AG09309 (cell line): ENCODE measurements around the gene GTF2H4.
"Not testable (repeated sequence)": the region's sequence is repeated elsewhere in the genome, so short reads cannot be mapped to it uniquely, and the experiment has no call there.

ENCODE experiments used
- DNase-seq: peaks from one replicate; pipeline ENCODE4 v3.0.0-alpha.2; 2010; ENCODE audit warnings: low read depth
- H3K4me3 ChIP-seq: 2 replicates; pipeline ENCODE4 v1.5.1; 2011; ENCODE audit warnings: mild to moderate bottlenecking, low read depth, low read length, moderate library complexity; ENCODE audit not compliant: control insufficient read depth
- TF ChIP-seq, protein P1 (sequence below): IDR thresholded peaks from 2 replicates; pipeline ENCODE4 v1.5.1; 2011; ENCODE audit warnings: mild to moderate bottlenecking, low read depth, low read length, inconsistent platforms; ENCODE audit not compliant: insufficient read depth, control insufficient read depth; ENCODE audit errors: missing control alignments

The GTF2H4 gene

DNA sequence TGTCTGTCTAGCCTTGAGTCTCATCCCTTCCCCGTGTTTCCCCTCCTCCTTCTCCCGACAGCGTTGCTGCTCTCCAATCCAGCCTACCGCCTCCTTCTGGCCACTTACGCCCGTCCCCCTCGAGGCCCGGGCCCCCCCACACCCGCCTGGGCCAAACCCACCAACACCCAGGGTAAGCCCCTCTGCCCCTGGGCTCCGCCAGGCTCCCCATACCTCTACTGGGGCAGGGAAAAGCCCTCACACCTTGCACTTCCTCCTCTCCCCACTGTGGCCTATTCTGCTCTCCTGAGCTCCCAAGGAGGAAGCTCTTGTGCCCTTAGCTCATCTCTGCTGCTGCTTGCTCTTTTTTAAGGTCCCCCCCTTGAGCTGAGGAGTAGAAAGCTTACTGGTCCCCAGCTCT lies 12.7 kb upstream of the GTF2H4 start:
- H3K4me3 ChIP-seq, result no peak overlapping the region
- DNase-seq, result no peak
- TF ChIP-seq, protein P1, sequence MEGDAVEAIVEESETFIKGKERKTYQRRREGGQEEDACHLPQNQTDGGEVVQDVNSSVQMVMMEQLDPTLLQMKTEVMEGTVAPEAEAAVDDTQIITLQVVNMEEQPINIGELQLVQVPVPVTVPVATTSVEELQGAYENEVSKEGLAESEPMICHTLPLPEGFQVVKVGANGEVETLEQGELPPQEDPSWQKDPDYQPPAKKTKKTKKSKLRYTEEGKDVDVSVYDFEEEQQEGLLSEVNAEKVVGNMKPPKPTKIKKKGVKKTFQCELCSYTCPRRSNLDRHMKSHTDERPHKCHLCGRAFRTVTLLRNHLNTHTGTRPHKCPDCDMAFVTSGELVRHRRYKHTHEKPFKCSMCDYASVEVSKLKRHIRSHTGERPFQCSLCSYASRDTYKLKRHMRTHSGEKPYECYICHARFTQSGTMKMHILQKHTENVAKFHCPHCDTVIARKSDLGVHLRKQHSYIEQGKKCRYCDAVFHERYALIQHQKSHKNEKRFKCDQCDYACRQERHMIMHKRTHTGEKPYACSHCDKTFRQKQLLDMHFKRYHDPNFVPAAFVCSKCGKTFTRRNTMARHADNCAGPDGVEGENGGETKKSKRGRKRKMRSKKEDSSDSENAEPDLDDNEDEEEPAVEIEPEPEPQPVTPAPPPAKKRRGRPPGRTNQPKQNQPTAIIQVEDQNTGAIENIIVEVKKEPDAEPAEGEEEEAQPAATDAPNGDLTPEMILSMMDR, result no peak

DNA sequence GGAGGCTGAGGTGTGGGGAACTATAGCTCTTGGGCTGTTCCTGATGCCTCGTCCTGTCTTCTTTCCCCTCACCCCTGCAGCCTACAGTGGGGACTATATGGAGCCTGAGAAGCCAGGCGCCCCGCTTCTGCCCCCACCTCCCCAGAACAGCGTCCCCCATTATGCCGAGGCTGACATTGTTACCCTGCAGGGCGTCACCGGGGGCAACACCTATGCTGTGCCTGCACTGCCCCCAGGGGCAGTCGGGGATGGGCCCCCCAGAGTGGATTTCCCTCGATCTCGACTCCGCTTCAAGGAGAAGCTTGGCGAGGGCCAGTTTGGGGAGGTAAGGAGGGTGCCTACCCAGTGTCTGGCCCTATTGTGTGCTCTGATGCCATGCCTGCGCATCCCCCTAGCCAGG lies 11.5 kb upstream of the GTF2H4 start:
- TF ChIP-seq, protein P1, result no peak
- H3K4me3 ChIP-seq, result no peak overlapping the region
- DNase-seq, result no peak

DNA sequence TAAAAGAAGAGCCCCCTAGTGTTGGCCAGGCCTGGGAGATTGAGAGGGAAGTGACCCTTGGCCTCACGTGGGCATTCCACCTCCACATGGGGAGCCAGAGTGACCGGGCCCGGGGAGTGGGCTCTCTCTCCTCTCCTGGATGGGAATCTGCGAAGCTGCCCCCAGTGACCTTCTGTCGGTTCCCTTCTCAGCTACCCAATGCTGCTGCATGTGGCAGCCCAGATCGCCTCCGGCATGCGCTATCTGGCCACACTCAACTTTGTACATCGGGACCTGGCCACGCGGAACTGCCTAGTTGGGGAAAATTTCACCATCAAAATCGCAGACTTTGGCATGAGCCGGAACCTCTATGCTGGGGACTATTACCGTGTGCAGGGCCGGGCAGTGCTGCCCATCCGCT lies 10.1 kb upstream of the GTF2H4 start:
- DNase-seq, result no peak
- H3K4me3 ChIP-seq, result no peak overlapping the region
- TF ChIP-seq, protein P1, result no peak

DNA sequence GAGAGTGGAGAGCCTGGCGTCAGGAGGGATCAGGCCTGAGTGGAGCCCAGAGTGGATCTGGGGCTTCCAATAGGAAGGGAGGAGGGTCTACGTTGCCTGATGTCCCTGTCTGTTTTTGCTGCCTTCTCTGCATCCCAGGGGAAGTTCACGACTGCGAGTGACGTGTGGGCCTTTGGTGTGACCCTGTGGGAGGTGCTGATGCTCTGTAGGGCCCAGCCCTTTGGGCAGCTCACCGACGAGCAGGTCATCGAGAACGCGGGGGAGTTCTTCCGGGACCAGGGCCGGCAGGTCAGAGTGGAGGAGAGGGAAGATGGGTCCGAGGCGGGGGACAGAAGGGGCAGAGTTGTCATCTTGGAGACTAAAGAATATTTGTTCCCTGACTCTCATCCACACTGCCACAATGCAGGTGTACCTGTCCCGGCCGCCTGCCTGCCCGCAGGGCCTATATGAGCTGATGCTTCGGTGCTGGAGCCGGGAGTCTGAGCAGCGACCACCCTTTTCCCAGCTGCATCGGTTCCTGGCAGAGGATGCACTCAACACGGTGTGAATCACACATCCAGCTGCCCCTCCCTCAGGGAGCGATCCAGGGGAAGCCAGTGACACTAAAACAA lies 9.2 kb upstream of the GTF2H4 start:
- TF ChIP-seq, protein P1, result no peak
- no peak for DNase-seq
- no peak overlapping the region for H3K4me3 ChIP-seq

DNA sequence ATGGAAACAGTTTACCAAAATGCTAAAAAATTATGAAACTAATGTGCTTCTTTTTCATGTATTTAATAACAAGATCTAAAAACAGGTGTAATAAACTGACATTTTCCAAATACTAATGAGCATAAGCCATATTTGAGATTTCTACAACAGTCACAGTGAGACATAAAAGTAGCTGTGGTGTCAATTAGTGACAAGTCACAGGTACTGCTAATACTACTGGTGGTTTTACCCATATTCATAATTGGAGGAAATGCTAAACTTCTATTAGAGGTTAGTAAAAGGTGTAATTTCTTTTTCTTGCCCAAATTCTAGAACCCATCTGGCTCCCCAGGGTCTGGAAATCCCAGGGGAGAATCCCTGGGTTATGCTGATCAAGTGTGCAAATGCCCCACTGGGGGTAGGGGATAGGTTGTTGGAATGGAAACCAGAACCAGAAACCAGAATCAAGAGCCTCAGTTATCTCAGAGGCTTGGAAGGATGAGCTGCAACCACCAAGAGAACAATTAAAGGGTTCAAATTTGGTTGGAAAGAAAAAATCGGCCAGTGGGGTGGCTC lies 7.1 kb upstream of the GTF2H4 start:
- H3K4me3 ChIP-seq, result no peak overlapping the region
- TF ChIP-seq, protein P1, result no peak
- no peak for DNase-seq

DNA sequence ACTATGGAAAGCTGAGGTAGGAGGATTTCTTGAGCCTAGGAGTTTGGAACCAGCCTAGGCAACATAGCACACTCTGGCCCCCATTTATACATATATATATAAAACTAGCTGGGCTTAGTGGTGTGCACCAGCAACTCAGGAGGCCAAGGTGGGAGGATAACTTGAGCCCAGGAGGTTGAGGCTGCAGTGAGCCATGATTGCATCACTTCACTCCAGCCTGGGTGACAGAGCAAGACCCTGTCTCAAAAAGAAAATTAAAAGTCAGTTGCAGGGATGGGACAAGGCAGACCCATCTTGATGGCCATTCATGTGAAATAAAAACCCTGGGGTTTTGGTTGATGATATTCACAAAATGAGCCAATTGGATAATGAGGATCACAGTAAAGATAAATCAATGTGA lies 6.6 kb upstream of the GTF2H4 start:
- H3K4me3 ChIP-seq, result no peak overlapping the region
- DNase-seq, result no peak
- TF ChIP-seq, protein P1, result no peak

DNA sequence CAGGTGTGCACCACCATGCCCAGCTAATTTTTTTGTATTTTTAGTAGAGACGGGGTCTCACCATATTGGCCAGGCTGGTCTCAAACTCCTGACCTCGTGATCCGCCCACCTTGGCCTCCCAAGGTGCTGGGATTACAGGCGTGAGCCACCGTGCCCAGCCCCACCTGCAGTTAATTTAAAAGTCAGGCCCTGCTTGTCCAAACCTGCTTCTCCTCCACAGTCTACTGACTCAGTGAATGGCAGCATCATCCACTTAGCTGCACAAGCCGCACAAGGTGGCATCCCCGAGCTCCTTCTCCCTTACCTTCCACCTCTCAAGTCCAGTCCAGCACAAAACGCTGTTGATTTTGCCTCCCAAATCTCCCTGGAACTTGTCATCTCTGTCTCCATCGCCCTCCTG lies 5.8 kb upstream of the GTF2H4 start:
- not testable (repeated sequence) for DNase-seq, H3K4me3 ChIP-seq
